HEK293T (cell line): ENCODE data around the gene COL23A1.
A peak's percentile ranks its signal among the peaks of the same experiment; 100 is the strongest.

Experiments
- CTCF ChIA-PET: fragments of 350-600 bp; formaldehyde crosslinking; extraction: SDS; loops from one replicate; lab custom pipeline; 2021; ENCODE audit warnings: antibody characterized with exemption, inconsistent platforms; lab: Yijun Ruan, JAX
- POLR2A ChIA-PET: fragments of 350-600 bp; formaldehyde crosslinking; extraction: SDS; loops from one replicate; lab custom pipeline; 2020; ENCODE audit warnings: antibody characterized with exemption, inconsistent platforms; lab: Yijun Ruan, JAX
- DNase-seq: peaks from one replicate; pipeline ENCODE4 v3.0.0; 2012; ENCODE audit warnings: mixed read lengths; ENCODE audit errors: extremely low spot score
- ARNT ChIP-seq: fragments of 450-650 bp; IDR thresholded peaks from 2 replicates; pipeline ENCODE4 v1.6.1; 2017; ENCODE audit warnings: mild to moderate bottlenecking
- BHLHE40 ChIP-seq: fragments of 450-650 bp; IDR thresholded peaks from 2 replicates; pipeline ENCODE4 v1.6.1; 2016; ENCODE audit warnings: mild to moderate bottlenecking, moderate library complexity, borderline replicate concordance
- CTBP1 ChIP-seq: fragments of 450-650 bp; IDR thresholded peaks from 2 replicates; pipeline ENCODE4 v1.6.1; 2016; ENCODE audit warnings: borderline replicate concordance
- ELF4 ChIP-seq: fragments of 450-650 bp; IDR thresholded peaks from 2 replicates; pipeline ENCODE4 v1.6.1; 2017; ENCODE audit warnings: antibody characterized with exemption
- FOXA1 ChIP-seq: fragments of 450-650 bp; IDR thresholded peaks from 2 replicates; pipeline ENCODE4 v1.6.1; 2016; ENCODE audit warnings: mild to moderate bottlenecking
- FOXK2 ChIP-seq: fragments of 450-650 bp; IDR thresholded peaks from 2 replicates; pipeline ENCODE4 v1.6.1; 2016; ENCODE audit warnings: mild to moderate bottlenecking
- FOXM1 ChIP-seq: fragments of 450-650 bp; IDR thresholded peaks from 2 replicates; pipeline ENCODE4 v1.6.1; 2017; ENCODE audit warnings: mild to moderate bottlenecking, borderline replicate concordance
- HDGF ChIP-seq: fragments of 450-650 bp; IDR thresholded peaks from 2 replicates; pipeline ENCODE4 v1.6.1; 2017; ENCODE audit warnings: antibody characterized with exemption, borderline replicate concordance
- L3MBTL2 ChIP-seq: fragments of 450-650 bp; conservative IDR thresholded peaks from 2 replicates; pipeline ENCODE4 v1.6.1; 2016; ENCODE audit warnings: mild to moderate bottlenecking
- LEF1 ChIP-seq: fragments of 450-650 bp; IDR thresholded peaks from 2 replicates; pipeline ENCODE4 v1.6.1; 2017; ENCODE audit warnings: mild to moderate bottlenecking, borderline replicate concordance
- NFRKB ChIP-seq: fragments of 450-650 bp; IDR thresholded peaks from 2 replicates; pipeline ENCODE4 v1.6.1; 2016; ENCODE audit warnings: mild to moderate bottlenecking, moderate library complexity
- SP1 ChIP-seq: fragments of 450-650 bp; IDR thresholded peaks from 2 replicates; pipeline ENCODE4 v1.6.1; 2017
- SUZ12 ChIP-seq: fragments of 450-650 bp; IDR thresholded peaks from 2 replicates; pipeline ENCODE4 v1.6.1; 2016; ENCODE audit warnings: mild to moderate bottlenecking
- TARDBP ChIP-seq: fragments of 450-650 bp; IDR thresholded peaks from 2 replicates; pipeline ENCODE4 v1.6.1; 2016
- ZNF384 ChIP-seq: fragments of 450-650 bp; IDR thresholded peaks from 2 replicates; pipeline ENCODE4 v1.6.1; 2016
- TF ChIP-seq, protein P1 (sequence below): fragments of 450-650 bp; IDR thresholded peaks from 2 replicates; pipeline ENCODE4 v1.6.1; 2016

Gene COL23A1

DNA sequence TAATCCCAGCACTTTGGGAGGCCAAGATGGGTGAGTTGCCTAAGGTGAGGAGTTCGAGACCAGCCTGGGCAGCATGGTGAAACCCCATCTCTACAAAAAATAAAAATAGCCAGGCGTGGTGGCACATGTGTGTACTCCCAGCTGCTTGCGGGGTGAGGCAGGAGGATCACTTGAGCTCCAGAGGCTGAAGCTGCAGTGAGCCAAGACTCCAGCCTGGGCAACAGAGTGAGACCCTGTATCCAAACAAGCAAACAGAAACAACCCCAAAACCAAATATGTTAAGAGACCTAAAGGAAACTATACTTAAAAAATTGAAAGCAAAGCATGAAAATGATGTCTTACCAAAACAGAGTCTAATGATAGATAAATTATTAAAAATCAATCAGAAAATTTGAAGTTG, 373.4 kb downstream of the COL23A1 start:
- TF ChIP-seq LEF1: no peak
- TF ChIP-seq SP1: no peak
- no peak for TF ChIP-seq L3MBTL2
- TF ChIP-seq ZNF384: no peak
- TF ChIP-seq FOXA1: no peak
- TF ChIP-seq, protein P1, sequence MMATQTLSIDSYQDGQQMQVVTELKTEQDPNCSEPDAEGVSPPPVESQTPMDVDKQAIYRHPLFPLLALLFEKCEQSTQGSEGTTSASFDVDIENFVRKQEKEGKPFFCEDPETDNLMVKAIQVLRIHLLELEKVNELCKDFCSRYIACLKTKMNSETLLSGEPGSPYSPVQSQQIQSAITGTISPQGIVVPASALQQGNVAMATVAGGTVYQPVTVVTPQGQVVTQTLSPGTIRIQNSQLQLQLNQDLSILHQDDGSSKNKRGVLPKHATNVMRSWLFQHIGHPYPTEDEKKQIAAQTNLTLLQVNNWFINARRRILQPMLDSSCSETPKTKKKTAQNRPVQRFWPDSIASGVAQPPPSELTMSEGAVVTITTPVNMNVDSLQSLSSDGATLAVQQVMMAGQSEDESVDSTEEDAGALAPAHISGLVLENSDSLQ: no peak
- no peak for TF ChIP-seq HDGF
- TF ChIP-seq FOXK2: no peak
- no peak for TF ChIP-seq ELF4
- no peak for TF ChIP-seq SUZ12
- CTCF ChIA-PET: interaction anchor here (0.9 kb wide), 1 partner anchor 18 kb away, joined by 3 read pairs; no protein-coding TSS in a partner anchor
- POLR2A ChIA-PET: interaction anchor here (1.8 to 1.9 kb wide), 2 partner anchors 11 to 12 kb away, joined by 5 to 7 read pairs; partner anchors contain the start of gene HNRNPAB
- no peak for DNase-seq

DNA sequence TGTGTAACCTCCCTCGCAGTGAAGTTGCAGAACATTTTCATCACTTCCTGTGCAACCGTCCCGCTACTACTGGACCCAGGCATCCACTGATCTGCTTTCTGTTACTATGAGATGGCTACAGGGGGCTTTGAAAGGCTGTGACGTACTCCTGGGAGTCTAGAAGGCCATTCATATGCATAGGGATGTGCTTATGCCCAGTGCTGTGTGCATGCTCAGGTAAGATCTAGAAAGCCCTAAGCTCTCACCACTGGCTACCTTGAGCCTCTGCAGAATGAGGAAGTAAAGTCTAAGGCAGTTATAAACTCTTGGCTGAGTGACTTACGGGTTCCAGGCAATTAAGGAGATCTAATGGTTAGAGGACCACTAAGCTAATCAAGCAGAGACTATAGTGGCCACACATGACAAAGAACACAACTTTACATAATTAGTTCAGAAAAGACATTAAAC, 374.1 kb downstream of the COL23A1 start:
- TF ChIP-seq SUZ12 (no peak), FOXM1 (no peak), TARDBP (no peak), BHLHE40 (no peak), ZNF384 (no peak), ARNT (no peak), FOXK2 (no peak), ELF4 (no peak), NFRKB (no peak), HDGF (no peak), L3MBTL2 (no peak), SP1 (no peak), LEF1 (no peak), CTBP1 (no peak), FOXA1 (no peak)
- TF ChIP-seq, protein P1: no peak
- CTCF ChIA-PET: no interaction called here
- DNase-seq: no peak
- POLR2A ChIA-PET: interaction anchor here (1.4 to 1.9 kb wide), 3 partner anchors 10 to 16 kb away, joined by 3 to 7 read pairs (median 5); partner anchors contain the start of genes HNRNPAB and PHYKPL

DNA sequence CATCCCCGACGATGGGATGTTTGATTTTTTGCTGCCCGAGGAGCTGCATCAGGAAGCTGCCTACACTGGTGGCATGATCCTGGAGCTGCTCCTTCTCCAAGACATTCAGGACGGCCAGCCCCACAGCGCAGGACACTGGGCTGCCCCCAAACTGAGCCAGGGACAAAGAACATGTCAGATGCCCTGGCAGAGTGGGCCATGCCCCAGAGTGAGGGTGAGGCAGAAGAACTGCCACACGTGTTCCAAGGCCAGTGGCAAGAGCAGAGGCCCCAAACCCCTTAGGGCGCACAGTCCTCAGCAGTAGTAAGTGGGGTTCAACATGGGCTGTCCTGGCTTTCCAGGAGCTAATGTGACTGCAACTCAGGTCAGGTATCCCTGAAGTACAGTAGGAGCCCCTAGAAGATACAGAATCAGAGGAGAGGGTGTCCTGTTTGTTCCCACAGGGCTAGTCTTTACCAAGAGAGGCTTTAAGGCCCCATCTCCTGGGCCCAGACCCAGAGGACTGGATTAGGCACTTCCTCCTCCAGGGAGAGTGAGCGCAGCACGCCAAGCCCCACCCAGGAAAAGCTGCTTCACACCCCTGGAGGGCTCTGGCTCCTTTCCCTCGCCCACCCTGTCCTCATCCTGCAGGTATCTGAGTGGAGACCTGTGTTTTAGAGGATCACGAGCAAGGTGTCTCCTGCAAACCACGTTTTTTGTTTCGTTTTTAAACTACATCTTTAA, 374.8 kb downstream of the COL23A1 start:
- ChIA-PET CTCF (interaction anchor here (1.0 kb wide), 1 partner anchor 19 kb away, joined by 4 read pairs; no protein-coding TSS in a partner anchor), POLR2A (interaction anchor here (1.4 to 1.9 kb wide), 3 partner anchors 9 to 17 kb away, joined by 3 to 7 read pairs (median 5); partner anchors contain the start of genes HNRNPAB and PHYKPL)
- TF ChIP-seq FOXK2 (no peak), ELF4 (no peak), LEF1 (no peak), SP1 (no peak), ARNT (no peak), CTBP1 (no peak), BHLHE40 (no peak), NFRKB (no peak), SUZ12 (no peak), HDGF (no peak)
- DNase-seq: no peak

DNA sequence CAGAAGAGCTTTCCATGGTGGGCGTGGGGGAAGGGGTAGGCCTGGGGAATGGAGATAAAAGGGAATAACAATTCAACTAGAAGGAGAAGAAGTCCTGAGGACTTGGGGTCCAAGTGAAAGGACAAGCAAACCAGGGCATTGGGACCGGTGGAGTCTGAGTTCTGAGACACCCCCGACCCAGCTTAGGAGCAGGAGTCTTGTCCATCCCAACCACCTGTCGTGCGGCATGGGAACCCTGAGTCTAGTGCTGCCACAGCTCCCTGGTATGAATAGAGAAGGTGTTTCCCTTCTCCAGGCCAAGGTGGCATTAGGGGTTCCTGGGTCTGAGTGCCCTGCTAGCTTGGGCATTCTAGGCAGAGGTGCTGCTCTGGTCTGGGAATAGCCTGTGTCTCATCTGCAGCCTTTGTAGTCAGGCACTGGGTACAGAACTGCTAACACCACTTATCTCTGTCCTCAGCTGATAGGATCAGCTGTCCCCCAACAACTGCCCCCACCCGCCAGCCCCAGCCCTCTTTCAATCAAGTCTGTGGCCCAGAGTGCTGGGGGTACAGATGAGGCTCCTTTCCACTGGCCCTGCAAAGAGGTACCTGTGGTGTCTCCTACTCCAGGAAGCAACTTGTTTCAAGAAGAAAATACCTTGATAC, 375.9 kb downstream of the COL23A1 start:
- ChIA-PET POLR2A (interaction anchor here (1.9 to 3.6 kb wide), 3 partner anchors 10 to 18 kb away, joined by 7 to 18 read pairs (median 17); partner anchors contain the start of genes HNRNPAB and PHYKPL), CTCF (interaction anchor here (0.5 to 1.0 kb wide), 2 partner anchors 21 to 22 kb away, joined by 4 read pairs; no protein-coding TSS in a partner anchor)
- no peak for TF ChIP-seq ELF4
- no peak for TF ChIP-seq FOXK2
- TF ChIP-seq TARDBP: no peak
- TF ChIP-seq LEF1: no peak
- TF ChIP-seq HDGF: no peak
- TF ChIP-seq CTBP1: no peak
- TF ChIP-seq BHLHE40: no peak
- TF ChIP-seq ZNF384: no peak

DNA sequence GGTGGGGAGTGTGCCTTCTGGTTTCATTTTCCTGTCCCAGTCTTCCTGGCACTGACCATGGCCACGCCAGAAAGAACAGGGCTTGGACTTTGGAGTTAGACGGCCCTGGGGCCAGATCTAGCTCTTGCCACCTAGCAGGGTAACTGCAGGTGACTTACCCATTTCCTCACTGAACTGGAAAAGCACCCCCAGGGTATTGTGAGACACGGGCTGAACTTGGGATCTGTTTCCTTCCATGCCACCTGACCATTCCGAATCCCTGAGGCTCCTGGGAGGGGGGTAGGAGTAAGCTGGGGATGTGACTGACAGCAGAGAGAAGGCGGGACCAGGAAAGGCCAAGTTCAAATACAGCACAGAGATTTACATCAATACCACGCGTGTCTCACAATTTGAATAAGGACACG, 376.4 kb downstream of the COL23A1 start:
- TF ChIP-seq, protein P1: peak; percentile 86
- TF ChIP-seq ARNT (no peak), LEF1 (no peak), NFRKB (no peak)
- ChIA-PET CTCF (interaction anchor here (0.5 kb wide), 1 partner anchor 22 kb away, joined by 4 read pairs; no protein-coding TSS in a partner anchor), POLR2A (interaction anchor here (1.9 to 3.6 kb wide), 3 partner anchors 9 to 18 kb away, joined by 7 to 18 read pairs (median 17); partner anchors contain the start of genes HNRNPAB and PHYKPL)
- DNase-seq: no peak

More for the DNA sequence above, 375.9 kb downstream of the COL23A1 start:
- DNase-seq: no peak
